Vagina (tissue), 2 donors: ENCODE measurements around the gene PPP1R3C. TPM values are rescaled to one million over a fixed set of nuclear protein-coding genes. Genes with fewer than 3 reads are reported as not detected.

Experiments used
- DNase-seq, 2 donors: peaks; one replicate each; pipeline ENCODE4 v3.0.0-alpha.2; 2017; ENCODE audit errors: extremely low spot score in 2 of 2
- H3K27ac ChIP-seq: fragments of 200-600 bp; sonication (generic); one replicate; pipeline ENCODE4 v1.5.1; 2019
- H3K27me3 ChIP-seq: fragments of 200-600 bp; sonication (generic); one replicate; pipeline ENCODE4 v1.5.1; 2019
- H3K36me3 ChIP-seq, 2 donors: fragments of 200-600 bp; sonication (generic); one replicate each; pipeline ENCODE4 v1.5.1; 2017 to 2019
- H3K4me1 ChIP-seq: fragments of 200-600 bp; sonication (generic); one replicate; pipeline ENCODE4 v1.5.1; 2019
- H3K4me3 ChIP-seq, 2 donors: fragments of 200-600 bp; sonication (generic); 1 replicate in 1 of 2; 2 replicates in 1 of 2; pipeline ENCODE4 v1.5.1; 2016 to 2019
- H3K9me3 ChIP-seq: fragments of 200-600 bp; sonication (generic); one replicate; pipeline ENCODE4 v1.5.1; 2019
- POLR2A ChIP-seq, 2 donors: fragments of 450-650 bp; IDR thresholded peaks; one replicate each; pipeline ENCODE4 v1.6.1; 2017; ENCODE audit warnings: antibody characterized with exemption in 2 of 2, mild to moderate bottlenecking in 2 of 2, moderate library complexity in 2 of 2
- POLR2AphosphoS5 ChIP-seq, 2 donors: sonication (generic); formaldehyde crosslinking; IDR thresholded peaks; one replicate each; pipeline ENCODE4 v1.9.0; 2017; ENCODE audit warnings: antibody characterized with exemption in 2 of 2, mild to moderate bottlenecking in 2 of 2, low read depth in 1 of 2; ENCODE audit not compliant: insufficient read depth in 1 of 2
- intact Hi-C: fragments of 100-400 bp; cut with DNase I; formaldehyde crosslinking; loops from one replicate; pipeline ENCODE4 v1.15.1; 2023
- total RNA-seq: library from RNA; depleted of rRNA; stranded (reverse); fragments of >200 nt; gene quantifications from one replicate; pipeline ENCODE4 v1.2.3, GENCODE V29; 2016
- TF ChIP-seq, protein P1 (sequence below), 3 experiments: fragments of 450-650 bp in 2 of 3; fragments of 200-600 bp in 1 of 3; sonication (generic) in 1 of 3; IDR thresholded peaks; one replicate each; pipeline ENCODE4 v1.5.1; 2017 to 2019; ENCODE audit warnings: antibody characterized with exemption in 3 of 3, mild to moderate bottlenecking in 2 of 3, moderate library complexity in 2 of 3

Gene PPP1R3C
- total RNA-seq, 1 donor from 2014 or later = 26.3 TPM

DNA sequence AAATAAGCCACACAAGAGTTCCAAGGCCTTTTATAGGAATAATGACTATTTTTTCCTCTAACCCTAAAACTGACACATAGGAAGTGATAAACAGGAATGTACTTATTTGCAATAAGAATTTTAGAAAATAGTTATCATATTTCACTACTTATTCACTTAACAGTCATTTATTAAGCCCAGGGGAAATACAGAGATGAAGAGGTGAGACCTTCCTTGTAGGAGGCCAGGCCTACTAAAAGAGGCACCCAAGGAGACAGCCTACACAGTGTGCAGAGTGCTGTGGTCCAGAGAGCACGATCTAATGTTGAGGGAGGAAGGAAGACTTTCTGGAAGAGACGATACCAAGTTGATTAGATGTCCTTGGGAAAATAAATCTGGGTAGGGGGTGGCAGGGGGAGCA is 45.0 kb upstream of the PPP1R3C start:
- Histone ChIP-seq H3K4me3 (no peak overlapping the region), H3K4me1 (no peaks in the 10 kb centered on the region), H3K27ac (no peak overlapping the region), H3K36me3 (no peaks in the 10 kb centered on the region), H3K9me3 (no peaks in the 10 kb centered on the region), H3K27me3 (no peaks in the 10 kb centered on the region)
- no peak for DNase-seq
- TF ChIP-seq, protein P1, sequence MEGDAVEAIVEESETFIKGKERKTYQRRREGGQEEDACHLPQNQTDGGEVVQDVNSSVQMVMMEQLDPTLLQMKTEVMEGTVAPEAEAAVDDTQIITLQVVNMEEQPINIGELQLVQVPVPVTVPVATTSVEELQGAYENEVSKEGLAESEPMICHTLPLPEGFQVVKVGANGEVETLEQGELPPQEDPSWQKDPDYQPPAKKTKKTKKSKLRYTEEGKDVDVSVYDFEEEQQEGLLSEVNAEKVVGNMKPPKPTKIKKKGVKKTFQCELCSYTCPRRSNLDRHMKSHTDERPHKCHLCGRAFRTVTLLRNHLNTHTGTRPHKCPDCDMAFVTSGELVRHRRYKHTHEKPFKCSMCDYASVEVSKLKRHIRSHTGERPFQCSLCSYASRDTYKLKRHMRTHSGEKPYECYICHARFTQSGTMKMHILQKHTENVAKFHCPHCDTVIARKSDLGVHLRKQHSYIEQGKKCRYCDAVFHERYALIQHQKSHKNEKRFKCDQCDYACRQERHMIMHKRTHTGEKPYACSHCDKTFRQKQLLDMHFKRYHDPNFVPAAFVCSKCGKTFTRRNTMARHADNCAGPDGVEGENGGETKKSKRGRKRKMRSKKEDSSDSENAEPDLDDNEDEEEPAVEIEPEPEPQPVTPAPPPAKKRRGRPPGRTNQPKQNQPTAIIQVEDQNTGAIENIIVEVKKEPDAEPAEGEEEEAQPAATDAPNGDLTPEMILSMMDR (IDR thresholded peaks at IDR 0.05) = no peak
- TF ChIP-seq POLR2A (IDR thresholded peaks at IDR 0.05) = no peak
- TF ChIP-seq POLR2AphosphoS5 (IDR thresholded peaks at IDR 0.05; ENCODE audit: insufficient read depth in 1 of 2, low read depth in 1 of 2) = no peak
- intact Hi-C loops = no loop called here

- Histone ChIP-seq H3K4me1 (no peaks in the 10 kb centered on the region), H3K9me3 (no peaks in the 10 kb centered on the region), H3K27ac (no peak overlapping the region), H3K36me3 (no peaks in the 10 kb centered on the region), H3K27me3 (no peaks in the 10 kb centered on the region), H3K4me3 (no peak overlapping the region)
- intact Hi-C loops = no loop called here
- TF ChIP-seq POLR2AphosphoS5 (IDR thresholded peaks at IDR 0.05; ENCODE audit: insufficient read depth in 1 of 2, low read depth in 1 of 2) (no peak), POLR2A (IDR thresholded peaks at IDR 0.05) (no peak)
- TF ChIP-seq, protein P1 (IDR thresholded peaks at IDR 0.05) = no peak
- DNase-seq = no peak
Observed at GRCh38 chr10:91672021-91672608, 39.2 kb upstream of the PPP1R3C start.

DNA sequence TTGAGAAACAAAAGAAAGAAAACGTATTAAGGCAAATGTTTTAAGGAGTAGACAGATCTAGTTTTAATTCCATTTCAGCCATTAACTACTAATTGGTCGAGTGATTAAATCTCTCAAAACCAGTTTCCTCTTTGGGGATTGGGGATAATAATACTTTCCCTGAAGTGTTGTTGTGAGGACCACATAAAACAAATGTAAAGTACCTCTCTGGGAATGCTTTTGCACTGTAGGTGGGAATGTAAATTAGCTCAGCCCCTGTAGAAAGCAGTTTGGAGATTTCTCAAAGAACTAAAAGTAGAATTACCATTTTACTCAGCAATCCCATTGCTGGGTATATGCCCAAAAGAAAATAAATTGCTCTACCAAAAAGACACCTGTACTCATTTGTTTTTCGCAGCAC is 36.0 kb upstream of the PPP1R3C start:
- TF ChIP-seq POLR2A (IDR thresholded peaks at IDR 0.05) (no peak), POLR2AphosphoS5 (IDR thresholded peaks at IDR 0.05; ENCODE audit: insufficient read depth in 1 of 2, low read depth in 1 of 2) (no peak)
- TF ChIP-seq, protein P1 (IDR thresholded peaks at IDR 0.05) = no peak
- H3K27me3 ChIP-seq = no peaks in the 10 kb centered on the region

DNA sequence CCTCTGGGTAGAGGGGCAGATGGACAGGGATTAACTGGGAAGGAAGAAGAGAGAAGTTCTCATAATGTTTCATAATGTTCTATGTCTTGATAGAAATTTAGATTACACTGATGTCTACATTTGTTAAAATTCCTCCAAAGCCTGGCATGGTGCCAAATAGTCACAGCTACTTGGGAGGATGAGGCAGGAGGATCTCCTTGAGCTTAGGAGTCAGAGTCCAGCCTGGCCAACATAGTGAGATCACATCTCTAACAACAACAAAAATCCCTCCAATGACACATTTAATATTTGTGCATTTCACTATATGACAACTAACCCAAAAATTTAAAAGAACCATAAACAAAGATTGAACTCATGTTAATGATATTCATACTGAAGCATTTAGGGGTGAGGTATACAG is 33.0 kb upstream of the PPP1R3C start:
- no peaks in the 10 kb centered on the region for H3K36me3 ChIP-seq
- no peaks in the 10 kb centered on the region for H3K27me3 ChIP-seq
- TF ChIP-seq, protein P1 (IDR thresholded peaks at IDR 0.05) = no peak
- no peak for TF ChIP-seq POLR2AphosphoS5 (IDR thresholded peaks at IDR 0.05; ENCODE audit: insufficient read depth in 1 of 2, low read depth in 1 of 2)
- TF ChIP-seq POLR2A (IDR thresholded peaks at IDR 0.05) = no peak
- no peaks in the 10 kb centered on the region for H3K9me3 ChIP-seq
- H3K4me3 ChIP-seq = no peak overlapping the region
- no peaks in the 10 kb centered on the region for H3K4me1 ChIP-seq
- no peak for DNase-seq
- intact Hi-C loops = loop anchor here (5.0 kb wide), 1 partner anchor 1571 kb away; no protein-coding TSS in a partner anchor
- H3K27ac ChIP-seq = no peak overlapping the region

More for the DNA sequence above, 36.0 kb upstream of the PPP1R3C start:
- H3K27ac ChIP-seq = no peak overlapping the region
- H3K36me3 ChIP-seq = no peaks in the 10 kb centered on the region
- no peaks in the 10 kb centered on the region for H3K4me1 ChIP-seq
- intact Hi-C loops = loop anchor here (5.0 kb wide), 1 partner anchor 1568 kb away; no protein-coding TSS in a partner anchor
- no peak overlapping the region for H3K4me3 ChIP-seq
- no peaks in the 10 kb centered on the region for H3K9me3 ChIP-seq
- no peak for DNase-seq

- no peak for DNase-seq
- intact Hi-C loops = no loop called here
- Histone ChIP-seq H3K27me3 (no peaks in the 10 kb centered on the region), H3K4me1 (no peaks in the 10 kb centered on the region), H3K4me3 (no peak overlapping the region), H3K9me3 (no peaks in the 10 kb centered on the region), H3K27ac (no peak overlapping the region), H3K36me3 (no peaks in the 10 kb centered on the region)
- TF ChIP-seq, protein P1 (IDR thresholded peaks at IDR 0.05) = no peak
- TF ChIP-seq POLR2A (IDR thresholded peaks at IDR 0.05) (no peak), POLR2AphosphoS5 (IDR thresholded peaks at IDR 0.05; ENCODE audit: insufficient read depth in 1 of 2, low read depth in 1 of 2) (no peak)
Observed at GRCh38 chr10:91664426-91664825, 31.6 kb upstream of the PPP1R3C start.
